Activated naive CD4-positive, alpha-beta T cell treated with anti-CD3 and anti-CD28 coated beads, Interleukin-2, amount 50 U/mL, for 72 hours (primary cell): ENCODE data around the gene FZD1. TPM values are rescaled to one million over a fixed set of nuclear protein-coding genes. Genes with fewer than 3 reads are reported as not detected.

Experiments
- ATAC-seq, 2 donors: fragments of 150-1000 bp; cut with Tn5 transposase; 2 replicates each; pipeline ENCODE4 v1.10.0; 2021; ENCODE audit warnings: mild to moderate bottlenecking in 2 of 2, moderate library complexity in 2 of 2
- DNase-seq, 2 donors: peaks; one replicate each; pipeline ENCODE4 v3.0.0; 2021 to 2022; ENCODE audit warnings: low spot score in 2 of 2
- H3K27ac Mint-ChIP-seq, 2 donors: one replicate each; pipeline ENCODE4 v1.8.0; 2022; ENCODE audit warnings: mild to moderate bottlenecking in 2 of 2, mixed read lengths in 2 of 2
- H3K36me3 Mint-ChIP-seq, 2 donors: one replicate each; pipeline ENCODE4 v1.8.0; 2022; ENCODE audit warnings: mixed read lengths in 2 of 2
- H3K9me3 Mint-ChIP-seq, 2 donors: one replicate each; pipeline ENCODE4 v1.8.0; 2022; ENCODE audit warnings: mixed read lengths in 2 of 2
- total RNA-seq, 2 donors: library from RNA; stranded (reverse); gene quantifications; one replicate each; pipeline ENCODE4 v1.2.3, GENCODE V29; 2022

FZD1 gene
- total RNA-seq = 1 to 10 TPM in 1 of 2 donors, under 1 TPM in 1; 0.52 to 2.3 TPM

- Mint-ChIP-seq H3K27ac (peak within 1 kb of the TSS in 1 of 2 donors; percentile 76), H3K36me3 (peaks cover 4 to 15% of the 10 kb centered on the region in 2 donors), H3K9me3 (no peaks in the 10 kb centered on the region)
- DNase-seq (peak; percentile 79 to 80), ATAC-seq (peak; percentile 87 to 94)
Measured at GRCh38 chr7:91264046-91264923, at the start of gene FZD1. FZD1 (plus strand) TSS chr7:91264433; CDS start chr7:91264881, 448 bp downstream.

DNA sequence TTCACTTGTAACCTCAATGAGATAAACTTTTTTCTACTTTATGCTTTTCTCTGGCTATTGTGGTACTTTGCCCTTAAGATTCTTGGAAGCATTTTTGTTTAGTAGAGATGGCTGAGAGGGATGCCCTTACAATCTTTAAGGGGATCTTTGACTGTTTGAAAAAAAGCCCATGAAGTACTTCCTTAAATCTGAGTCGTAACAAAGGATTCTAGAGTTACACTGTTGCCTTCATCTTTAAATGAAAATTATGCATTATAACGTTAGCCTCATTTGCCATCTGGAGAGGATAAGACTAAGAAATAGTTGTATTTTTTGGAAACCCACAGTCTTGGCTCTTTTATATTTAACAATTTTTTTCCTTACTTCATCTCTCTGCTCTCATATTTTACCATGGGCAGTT is 37.8 kb upstream of the FZD1 start:
- no peak overlapping the region for H3K27ac Mint-ChIP-seq
- ATAC-seq (no peak), DNase-seq (no peak)
- no peaks in the 10 kb centered on the region for H3K36me3 Mint-ChIP-seq
- no peaks in the 10 kb centered on the region for H3K9me3 Mint-ChIP-seq

GRCh38 chr7:91228327-91228726 is 35.9 kb upstream of the FZD1 start:
- DNase-seq = no peak
- no peak for ATAC-seq
- Mint-ChIP-seq H3K36me3 (no peaks in the 10 kb centered on the region), H3K27ac (no peak overlapping the region), H3K9me3 (no peaks in the 10 kb centered on the region)

DNA sequence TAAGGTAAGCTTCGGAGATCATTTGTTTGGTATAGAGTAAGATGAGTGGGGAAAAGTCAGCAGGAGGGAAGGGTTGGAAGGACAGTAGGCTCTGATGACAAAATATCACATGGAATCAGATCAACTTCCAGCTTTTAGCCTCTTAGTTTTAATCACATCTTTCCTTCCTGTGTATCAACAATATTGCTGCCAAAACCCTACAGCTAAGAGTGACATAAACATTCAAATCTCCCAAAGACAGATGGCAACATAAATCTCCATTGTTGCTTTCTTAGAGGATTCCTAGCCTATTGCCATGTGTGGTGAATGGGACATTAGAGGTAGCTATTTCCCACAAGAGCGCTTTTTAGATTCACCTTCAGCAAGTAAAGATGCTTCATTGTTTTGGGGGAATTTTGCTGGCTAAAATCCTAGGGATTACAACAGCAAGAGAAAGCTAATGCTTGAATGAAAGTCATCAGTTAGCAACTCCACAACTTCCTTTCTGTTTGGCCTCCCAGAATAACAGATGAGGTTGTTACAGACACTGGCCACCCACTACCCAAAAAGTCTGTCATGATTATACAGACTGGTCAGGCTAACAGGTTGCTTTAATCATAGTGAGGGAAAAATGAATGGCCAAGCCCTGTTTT is 35.2 kb upstream of the FZD1 start:
- DNase-seq (no peak), ATAC-seq (no peak)
- no peak overlapping the region for H3K27ac Mint-ChIP-seq
- H3K36me3 Mint-ChIP-seq = no peaks in the 10 kb centered on the region
- H3K9me3 Mint-ChIP-seq = no peaks in the 10 kb centered on the region

DNA sequence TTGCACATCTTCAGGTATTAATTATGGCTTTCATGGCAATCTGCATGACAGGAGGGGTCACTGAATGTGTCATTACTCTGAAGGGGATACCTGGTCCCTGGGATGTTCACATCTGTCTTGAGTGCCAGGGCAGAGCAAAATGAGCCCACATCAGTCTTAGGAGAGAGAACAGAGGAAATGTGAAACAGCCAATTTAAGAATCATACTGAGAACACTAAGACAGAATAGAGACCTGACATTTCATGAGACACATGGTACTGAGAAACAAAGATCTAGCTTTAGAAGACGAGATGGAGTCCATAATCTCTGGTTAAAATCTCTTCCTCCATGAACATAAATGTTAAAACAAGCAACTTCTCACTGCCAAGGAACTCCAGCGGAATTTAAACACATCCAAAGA is 34.1 kb upstream of the FZD1 start:
- Mint-ChIP-seq H3K36me3 (no peaks in the 10 kb centered on the region), H3K27ac (no peak overlapping the region), H3K9me3 (no peaks in the 10 kb centered on the region)
- no peak for DNase-seq
- peak in 1 of 2 donors; percentile 57 for ATAC-seq

DNA sequence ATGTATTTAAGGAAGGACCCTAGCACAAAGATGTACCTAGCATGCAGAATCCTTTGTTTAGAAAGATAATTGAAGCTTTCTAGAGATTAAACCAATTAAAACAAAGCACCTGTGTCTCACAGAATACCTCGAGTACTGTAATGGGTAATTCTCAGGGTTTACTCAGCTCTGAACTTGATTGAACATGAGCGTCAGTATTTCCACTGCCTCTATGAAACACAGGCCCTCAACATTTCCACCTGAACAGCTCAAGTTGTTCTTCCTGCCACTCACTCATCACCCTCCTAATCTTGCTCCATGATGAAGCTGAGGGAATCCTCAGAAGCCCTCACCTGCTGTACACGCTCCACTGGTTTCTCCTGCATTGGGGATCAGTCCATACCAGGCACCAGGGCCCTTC is 33.7 kb upstream of the FZD1 start:
- H3K27ac Mint-ChIP-seq = no peak overlapping the region
- H3K36me3 Mint-ChIP-seq = no peaks in the 10 kb centered on the region
- peak in 1 of 2 donors; percentile 92 for ATAC-seq

GRCh38 chr7:91233212-91233611 is 31.0 kb upstream of the FZD1 start:
- ATAC-seq = no peak
- Mint-ChIP-seq H3K36me3 (no peaks in the 10 kb centered on the region), H3K27ac (no peak overlapping the region), H3K9me3 (no peaks in the 10 kb centered on the region)
- DNase-seq = no peak

More for the DNA sequence above, 33.7 kb upstream of the FZD1 start:
- no peak for DNase-seq
- H3K9me3 Mint-ChIP-seq = no peaks in the 10 kb centered on the region

GRCh38 chr7:91235211-91235832 is 28.9 kb upstream of the FZD1 start:
- DNase-seq (no peak), ATAC-seq (no peak)
- no peaks in the 10 kb centered on the region for H3K36me3 Mint-ChIP-seq
- H3K27ac Mint-ChIP-seq = no peak overlapping the region
- no peaks in the 10 kb centered on the region for H3K9me3 Mint-ChIP-seq

GRCh38 chr7:91239171-91239604 is 25.0 kb upstream of the FZD1 start:
- H3K36me3 Mint-ChIP-seq = no peaks in the 10 kb centered on the region
- DNase-seq = no peak
- no peak overlapping the region for H3K27ac Mint-ChIP-seq
- no peaks in the 10 kb centered on the region for H3K9me3 Mint-ChIP-seq
- no peak for ATAC-seq

- no peak for ATAC-seq
- Mint-ChIP-seq H3K9me3 (no peaks in the 10 kb centered on the region), H3K27ac (no peak overlapping the region)
Measured at GRCh38 chr7:91239772-91240171, 24.5 kb upstream of the FZD1 start.

GRCh38 chr7:91240376-91240941 is 23.8 kb upstream of the FZD1 start:
- DNase-seq = no peak
- Mint-ChIP-seq H3K9me3 (no peaks in the 10 kb centered on the region), H3K36me3 (no peaks in the 10 kb centered on the region), H3K27ac (no peak overlapping the region)
- ATAC-seq = no peak

More at GRCh38 chr7:91239772-91240171, 24.5 kb upstream of the FZD1 start:
- no peak for DNase-seq
- H3K36me3 Mint-ChIP-seq = no peaks in the 10 kb centered on the region

- ATAC-seq = no peak
- no peak for DNase-seq
- Mint-ChIP-seq H3K27ac (no peak overlapping the region), H3K9me3 (no peaks in the 10 kb centered on the region), H3K36me3 (no peaks in the 10 kb centered on the region)
Measured at GRCh38 chr7:91242097-91242844, 22.0 kb upstream of the FZD1 start.

- Mint-ChIP-seq H3K27ac (no peak overlapping the region), H3K36me3 (no peaks in the 10 kb centered on the region), H3K9me3 (peaks cover 0 to 4% of the 10 kb centered on the region in 2 donors)
- DNase-seq (no peak), ATAC-seq (no peak)
Measured at GRCh38 chr7:91243591-91244301, 20.5 kb upstream of the FZD1 start.

- no peaks in the 10 kb centered on the region for H3K36me3 Mint-ChIP-seq
- ATAC-seq = no peak
- H3K9me3 Mint-ChIP-seq = peaks cover 0 to 6% of the 10 kb centered on the region in 2 donors
- no peak for DNase-seq
- H3K27ac Mint-ChIP-seq = no peak overlapping the region
Measured at GRCh38 chr7:91247500-91247899, 16.7 kb upstream of the FZD1 start.

DNA sequence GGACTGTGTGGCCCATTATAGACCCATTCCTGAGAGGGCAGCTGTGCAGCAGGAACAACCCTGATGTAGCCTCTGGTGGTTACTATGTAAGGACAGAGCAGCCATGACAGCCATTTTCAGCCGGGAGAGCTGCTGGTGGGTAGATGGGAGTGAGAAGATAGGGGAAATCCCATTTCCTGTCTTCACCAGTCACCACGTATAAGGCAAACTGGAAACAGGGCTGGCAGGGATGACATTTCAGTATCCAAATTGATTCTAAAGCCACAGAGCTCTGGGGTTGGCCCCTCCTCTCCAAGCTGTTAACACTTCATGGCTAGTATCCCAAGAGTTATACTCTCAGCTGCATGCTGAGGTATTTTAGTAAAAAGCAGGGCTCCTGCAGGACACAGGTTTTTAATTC is 15.2 kb upstream of the FZD1 start:
- Mint-ChIP-seq H3K36me3 (no peaks in the 10 kb centered on the region), H3K9me3 (peaks cover 0 to 13% of the 10 kb centered on the region in 2 donors), H3K27ac (peak overlapping the region in 1 of 2 donors; percentile 50)
- ATAC-seq = peak in 1 of 2 donors; percentile 50
- no peak for DNase-seq
